OCI-LY7 (cell line): ENCODE measurements around the gene CTPS2. TPM values are rescaled to one million over a fixed set of nuclear protein-coding genes. Genes with fewer than 3 reads are reported as not detected.

ENCODE experiments used
- BruUV-seq: library from RNA; stranded (reverse); fragments of 400-500 nt; replicated peaks from 2 replicates; lab custom pipeline; 2021; lab: Mats Ljungman, UMichigan
- CTCF ChIA-PET: fragments of 300-600 bp; sonication (Branson Sonifier 250); formaldehyde crosslinking; loops from one replicate; lab custom pipeline; 2022; ENCODE audit warnings: antibody characterized with exemption; ENCODE audit not compliant: unreplicated experiment; lab: Charles Lee
- POLR2A ChIA-PET: fragments of 300-600 bp; sonication (Branson Sonifier 250); formaldehyde crosslinking; loops from one replicate; lab custom pipeline; 2022; ENCODE audit warnings: antibody characterized with exemption; lab: Charles Lee
- DNase-seq: peaks from one replicate; pipeline ENCODE4 v3.0.0-alpha.2; 2015; ENCODE audit warnings: low spot score
- H2AFZ ChIP-seq: fragments of 200-600 bp; sonication (generic), shearing (Covaris generic); 2 replicates; pipeline ENCODE4 v1.6.1; 2014; ENCODE audit warnings: mild to moderate bottlenecking, antibody characterized with exemption, low read length, moderate library complexity
- H3K27ac ChIP-seq: fragments of 200-600 bp; sonication (generic); 2 replicates; pipeline ENCODE4 v1.5.1; 2014; ENCODE audit warnings: mixed run types, low read depth, mild to moderate bottlenecking, moderate library complexity, low read length, inconsistent platforms; ENCODE audit not compliant: poor library complexity, severe bottlenecking
- H3K36me3 ChIP-seq: fragments of 200-600 bp; sonication (generic); 2 replicates; pipeline ENCODE4 v1.6.1; 2014; ENCODE audit warnings: mild to moderate bottlenecking, antibody characterized with exemption, low read length, moderate library complexity, mixed read lengths; ENCODE audit not compliant: insufficient read depth
- H3K4me1 ChIP-seq: fragments of 200-600 bp; sonication (generic); 2 replicates; pipeline ENCODE4 v1.5.1; 2014; ENCODE audit warnings: mild to moderate bottlenecking, low read length; ENCODE audit not compliant: insufficient read depth, poor library complexity, severe bottlenecking
- H3K4me2 ChIP-seq: fragments of 200-600 bp; sonication (generic); 2 replicates; pipeline ENCODE4 v1.6.1; 2014; ENCODE audit warnings: mild to moderate bottlenecking, low read length
- H3K4me3 ChIP-seq: fragments of 200-600 bp; sonication (generic); 2 replicates; pipeline ENCODE4 v1.5.1; 2014; ENCODE audit warnings: mild to moderate bottlenecking, low read depth, low read length; ENCODE audit not compliant: poor library complexity, severe bottlenecking
- H3K79me2 ChIP-seq: fragments of 200-600 bp; sonication (generic); 2 replicates; pipeline ENCODE4 v1.6.1; 2016; ENCODE audit warnings: low read depth, mild to moderate bottlenecking, low read length, moderate library complexity, mixed read lengths; ENCODE audit not compliant: insufficient read depth
- H3K9me2 ChIP-seq: fragments of 200-600 bp; sonication (generic); 2 replicates; pipeline ENCODE4 v1.6.1; 2016; ENCODE audit warnings: mild to moderate bottlenecking, low read length, mixed read lengths; ENCODE audit not compliant: insufficient read depth
- H3K9me3 ChIP-seq: fragments of 200-600 bp; sonication (generic); 2 replicates; pipeline ENCODE4 v1.6.1; 2014; ENCODE audit warnings: mild to moderate bottlenecking, mixed run types, low read length, mixed read lengths
- H4K20me1 ChIP-seq: fragments of 200-600 bp; sonication (generic); 2 replicates; pipeline ENCODE4 v1.6.1; 2014; ENCODE audit warnings: mild to moderate bottlenecking, antibody characterized with exemption, low read length, moderate library complexity, mixed read lengths; ENCODE audit not compliant: insufficient read depth
- CTCF ChIP-seq: fragments of 200-600 bp; sonication (generic); conservative IDR thresholded peaks from 2 replicates; pipeline ENCODE4 v1.5.1; 2014; ENCODE audit warnings: mild to moderate bottlenecking, antibody characterized with exemption, low read length, moderate library complexity, mixed read lengths
- EZH2phosphoT487 ChIP-seq: fragments of 200-600 bp; sonication (generic); IDR thresholded peaks from 2 replicates; pipeline ENCODE4 v1.6.1; 2018; ENCODE audit warnings: low read depth, borderline replicate concordance, mild to moderate bottlenecking, mixed run types, antibody characterized with exemption, low read length, moderate library complexity, mixed read lengths
- intact Hi-C: fragments of 100-400 bp; cut with micrococcal nuclease; formaldehyde crosslinking; loops from one replicate; pipeline ENCODE4 v1.10.0; 2022; ENCODE audit not compliant: unreplicated experiment
- total RNA-seq, 2 experiments: library from RNA; depleted of rRNA in 1 of 2; stranded (reverse); fragments of >200 nt in 1 of 2; shearing (Covaris generic) in 1 of 2; gene quantifications; 2 replicates each; pipeline ENCODE4 v1.2.3, GENCODE V29; 2014 to 2022

The CTPS2 gene
- total RNA-seq, 2 experiments from 2014 or later = 15.9 to 21.3 TPM

DNA sequence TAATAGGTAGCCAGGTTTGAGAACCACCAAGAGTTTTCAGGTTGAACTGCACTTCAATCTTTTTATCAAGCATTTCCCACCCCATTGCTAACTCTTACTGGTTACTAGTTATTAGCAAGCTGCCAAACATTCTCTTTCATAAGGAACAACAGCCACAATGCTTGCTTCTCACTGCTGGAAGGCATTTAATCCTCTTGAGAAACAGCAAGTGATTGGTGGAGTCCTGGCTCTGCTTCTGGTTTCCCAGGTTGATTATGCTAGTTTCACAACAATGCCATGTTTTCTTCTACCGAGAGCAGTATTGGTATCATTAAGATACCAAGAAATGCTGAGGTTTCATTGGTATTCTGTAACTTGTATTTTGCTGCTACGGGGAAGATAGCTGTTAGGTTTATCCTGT is 41.5 kb upstream of the CTPS2 start:
- H2AFZ ChIP-seq = no peak overlapping the region
- no TSS peak for BruUV-seq
- no peak overlapping the region for H3K27ac ChIP-seq
- intact Hi-C loops = no loop called here
- H3K4me2 ChIP-seq = no peak overlapping the region
- peaks cover 52% of the 10 kb centered on the region for H3K36me3 ChIP-seq
- no peak for DNase-seq
- no peaks in the 10 kb centered on the region for H3K4me1 ChIP-seq
- no peaks in the 10 kb centered on the region for H3K79me2 ChIP-seq
- no peaks in the 10 kb centered on the region for H3K9me2 ChIP-seq
- H3K4me3 ChIP-seq = no peak overlapping the region
- ChIA-PET POLR2A (interaction anchor here (1.0 to 1.3 kb wide), 2 partner anchors 28 to 58 kb away, joined by 3 to 4 read pairs; no protein-coding TSS in a partner anchor), CTCF (no interaction called here)
- no peak for TF ChIP-seq CTCF
- TF ChIP-seq EZH2phosphoT487 = no peak
- no peaks in the 10 kb centered on the region for H4K20me1 ChIP-seq
- no peaks in the 10 kb centered on the region for H3K9me3 ChIP-seq

DNA sequence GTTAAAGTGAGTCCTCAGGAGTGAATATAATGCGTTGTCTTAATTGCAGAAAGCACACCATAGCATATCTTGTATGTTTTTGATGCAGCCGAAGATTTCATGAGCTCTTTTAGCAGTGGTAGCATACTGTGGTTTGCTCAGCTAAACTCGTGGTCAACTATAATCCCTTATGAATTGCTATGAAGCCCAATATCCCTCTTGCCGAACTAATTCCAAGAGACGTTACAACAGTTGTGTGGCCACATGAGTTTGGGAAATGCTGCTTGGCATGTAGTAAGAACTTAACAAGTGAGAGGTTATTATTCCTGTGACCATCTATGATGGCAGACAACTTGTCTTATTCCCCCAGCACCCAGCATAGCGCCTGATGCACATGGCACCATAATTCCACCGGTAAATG is 37.7 kb upstream of the CTPS2 start:
- no peaks in the 10 kb centered on the region for H3K9me3 ChIP-seq
- H3K79me2 ChIP-seq = no peaks in the 10 kb centered on the region
- no peak for DNase-seq
- H3K4me2 ChIP-seq = no peak overlapping the region
- BruUV-seq = no TSS peak
- TF ChIP-seq CTCF (no peak), EZH2phosphoT487 (no peak)
- peaks cover 42% of the 10 kb centered on the region for H3K36me3 ChIP-seq
- no peaks in the 10 kb centered on the region for H4K20me1 ChIP-seq
- ChIA-PET CTCF (no interaction called here), POLR2A (no interaction called here)
- H3K4me3 ChIP-seq = no peak overlapping the region
- H3K27ac ChIP-seq = no peak overlapping the region
- intact Hi-C loops = no loop called here
- no peaks in the 10 kb centered on the region for H3K4me1 ChIP-seq
- H2AFZ ChIP-seq = no peak overlapping the region
- no peaks in the 10 kb centered on the region for H3K9me2 ChIP-seq

DNA sequence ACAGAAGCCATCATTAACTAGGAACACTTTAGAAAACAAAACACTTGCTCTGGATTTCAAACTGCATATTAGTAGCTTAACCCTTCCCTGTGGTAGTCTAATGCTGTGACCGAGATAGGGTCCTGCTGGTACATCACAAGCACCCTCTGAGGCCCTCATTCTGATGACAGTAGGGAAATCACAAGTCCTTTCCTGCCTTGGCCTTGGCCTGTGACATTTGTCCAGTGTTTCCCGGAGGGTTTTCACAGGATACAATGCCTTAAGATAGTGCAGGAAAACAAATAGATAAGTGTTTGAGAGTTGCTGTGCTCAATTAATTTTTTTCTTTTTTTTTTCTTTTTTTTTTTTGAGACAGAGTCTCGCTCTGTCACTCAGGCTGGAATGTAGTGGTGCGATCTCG is 36.0 kb upstream of the CTPS2 start:
- no TSS peak for BruUV-seq
- intact Hi-C loops = no loop called here
- H3K4me2 ChIP-seq = no peak overlapping the region
- no peak overlapping the region for H2AFZ ChIP-seq
- TF ChIP-seq EZH2phosphoT487 (no peak), CTCF (no peak)
- no peak overlapping the region for H3K27ac ChIP-seq
- H3K9me2 ChIP-seq = no peaks in the 10 kb centered on the region
- ChIA-PET POLR2A (no interaction called here), CTCF (no interaction called here)
- peaks cover 43% of the 10 kb centered on the region for H3K36me3 ChIP-seq
- no peaks in the 10 kb centered on the region for H3K79me2 ChIP-seq
- no peaks in the 10 kb centered on the region for H4K20me1 ChIP-seq
- no peak for DNase-seq
- no peaks in the 10 kb centered on the region for H3K9me3 ChIP-seq
- H3K4me3 ChIP-seq = no peak overlapping the region
- H3K4me1 ChIP-seq = no peaks in the 10 kb centered on the region
